ENCODE data around the gene NUP205.

NUP205 gene

GRCh38 chr7:135519871-135520270 lies 37.8 kb upstream of the NUP205 start:
- no peak for TF ChIP-seq CTCF (IDR thresholded peaks at IDR 0.05; ENCODE audit: unreplicated experiment in 3 of 3)
- Mint-ChIP-seq H3K27me3 (ENCODE audit: low read depth) (no peaks in the 10 kb centered on the region), H3K9me3 (no peaks in the 10 kb centered on the region), H3K27ac (no peak overlapping the region), H3K4me1 (no peaks in the 10 kb centered on the region), H3K36me3 (ENCODE audit: low read depth) (no peaks in the 10 kb centered on the region), H3K4me3 (no peak overlapping the region)

GRCh38 chr7:135522509-135522908 lies 35.2 kb upstream of the NUP205 start:
- Mint-ChIP-seq H3K27me3 (ENCODE audit: low read depth) (no peaks in the 10 kb centered on the region), H3K4me3 (no peak overlapping the region), H3K27ac (no peak overlapping the region), H3K9me3 (no peaks in the 10 kb centered on the region), H3K4me1 (no peaks in the 10 kb centered on the region), H3K36me3 (ENCODE audit: low read depth) (no peaks in the 10 kb centered on the region)
- TF ChIP-seq CTCF (IDR thresholded peaks at IDR 0.05; ENCODE audit: unreplicated experiment in 3 of 3), result no peak

GRCh38 chr7:135523146-135523545 lies 34.6 kb upstream of the NUP205 start:
- Mint-ChIP-seq H3K9me3 (no peaks in the 10 kb centered on the region), H3K4me1 (no peaks in the 10 kb centered on the region), H3K4me3 (no peak overlapping the region), H3K36me3 (ENCODE audit: low read depth) (no peaks in the 10 kb centered on the region), H3K27me3 (ENCODE audit: low read depth) (no peaks in the 10 kb centered on the region), H3K27ac (no peak overlapping the region)
- no peak for TF ChIP-seq CTCF (IDR thresholded peaks at IDR 0.05; ENCODE audit: unreplicated experiment in 3 of 3)

- Mint-ChIP-seq H3K27ac (no peak overlapping the region), H3K4me1 (no peaks in the 10 kb centered on the region), H3K4me3 (no peak overlapping the region), H3K36me3 (ENCODE audit: low read depth) (no peaks in the 10 kb centered on the region), H3K27me3 (ENCODE audit: low read depth) (peaks cover 4% of the 10 kb centered on the region), H3K9me3 (no peaks in the 10 kb centered on the region)
- no peak for TF ChIP-seq CTCF (IDR thresholded peaks at IDR 0.05; ENCODE audit: unreplicated experiment in 3 of 3)
These were observed 32.3 kb upstream of the NUP205 start for GRCh38 chr7:135525426-135525825.

- no peaks in the 10 kb centered on the region for H3K4me1 Mint-ChIP-seq
- no peaks in the 10 kb centered on the region for H3K9me3 Mint-ChIP-seq
- H3K27me3 Mint-ChIP-seq (ENCODE audit: low read depth), result peaks cover 4% of the 10 kb centered on the region
- no peak for TF ChIP-seq CTCF (IDR thresholded peaks at IDR 0.05; ENCODE audit: unreplicated experiment in 3 of 3)
- no peak overlapping the region for H3K4me3 Mint-ChIP-seq
- no peaks in the 10 kb centered on the region for H3K36me3 Mint-ChIP-seq (ENCODE audit: low read depth)
- H3K27ac Mint-ChIP-seq, result no peak overlapping the region
These were observed 30.7 kb upstream of the NUP205 start for GRCh38 chr7:135527025-135527424.

GRCh38 chr7:135536150-135536549 lies 21.6 kb upstream of the NUP205 start:
- no peaks in the 10 kb centered on the region for H3K36me3 Mint-ChIP-seq (ENCODE audit: low read depth)
- H3K9me3 Mint-ChIP-seq, result no peaks in the 10 kb centered on the region
- no peak overlapping the region for H3K27ac Mint-ChIP-seq
- no peak for TF ChIP-seq CTCF (IDR thresholded peaks at IDR 0.05; ENCODE audit: unreplicated experiment in 3 of 3)
- peaks cover 15% of the 10 kb centered on the region for H3K4me1 Mint-ChIP-seq
- H3K4me3 Mint-ChIP-seq, result no peak overlapping the region
- no peaks in the 10 kb centered on the region for H3K27me3 Mint-ChIP-seq (ENCODE audit: low read depth)

All from nephron (organoid).